GM23338 (cell line): ENCODE measurements around the gene FAP. TPM values are rescaled to one million over a fixed set of nuclear protein-coding genes. Genes with fewer than 3 reads are reported as not detected.

Source experiments
- ATAC-seq: fragments of 200-7000 bp; cut with Tn5 transposase; 3 replicates; pipeline ENCODE4 v1.9.1; 2020
- DNase-seq: peaks from one replicate; pipeline ENCODE4 v3.0.0-alpha.2; 2015; ENCODE audit warnings: low spot score
- H2AFZ ChIP-seq: fragments of 200-600 bp; sonication (generic); 2 replicates; pipeline ENCODE4 v1.8.0; 2016; ENCODE audit warnings: antibody characterized with exemption, mild to moderate bottlenecking, moderate library complexity
- H3F3A ChIP-seq: fragments of 200-600 bp; sonication (generic); replicated peaks from 2 replicates; pipeline ENCODE4 v1.8.0; 2017; ENCODE audit warnings: antibody characterized with exemption, mixed run types, low read depth
- H3K27ac ChIP-seq: fragments of 200-600 bp; sonication (generic); 2 replicates; pipeline ENCODE4 v1.6.1; 2016; ENCODE audit warnings: low read depth
- H3K27me3 ChIP-seq: fragments of 200-600 bp; sonication (generic); 2 replicates; pipeline ENCODE4 v1.8.0; 2016; ENCODE audit warnings: mild to moderate bottlenecking, mixed run types, moderate library complexity; ENCODE audit not compliant: insufficient read depth
- H3K36me3 ChIP-seq: fragments of 200-600 bp; sonication (generic); 2 replicates; pipeline ENCODE4 v1.8.0; 2016; ENCODE audit warnings: mild to moderate bottlenecking; ENCODE audit not compliant: insufficient read depth
- H3K4me1 ChIP-seq: fragments of 200-600 bp; sonication (generic); 2 replicates; pipeline ENCODE4 v1.8.0; 2016; ENCODE audit warnings: mild to moderate bottlenecking, moderate library complexity; ENCODE audit not compliant: insufficient read depth
- H3K4me2 ChIP-seq: fragments of 200-600 bp; sonication (generic); 2 replicates; pipeline ENCODE4 v1.7.1; 2017; ENCODE audit warnings: mixed run types
- H3K4me3 ChIP-seq: fragments of 200-600 bp; sonication (generic); 2 replicates; pipeline ENCODE4 v1.6.1; 2016; ENCODE audit warnings: mixed run types
- H3K79me2 ChIP-seq: fragments of 200-600 bp; sonication (generic); replicated peaks from 2 replicates; pipeline ENCODE4 v1.8.0; 2017; ENCODE audit warnings: mild to moderate bottlenecking; ENCODE audit not compliant: insufficient read depth
- H3K9me2 ChIP-seq: fragments of 200-600 bp; sonication (generic); 2 replicates; pipeline ENCODE4 v1.8.0; 2017; ENCODE audit not compliant: insufficient read depth
- H4K20me1 ChIP-seq: fragments of 200-600 bp; sonication (generic); replicated peaks from 2 replicates; pipeline ENCODE4 v1.8.0; 2017; ENCODE audit warnings: mild to moderate bottlenecking; ENCODE audit not compliant: insufficient read depth
- H3K27ac Mint-ChIP-seq: 2 replicates; pipeline ENCODE4 v1.8.0; 2020; ENCODE audit warnings: inconsistent platforms, mild to moderate bottlenecking, moderate library complexity, mixed read lengths
- H3K27me3 Mint-ChIP-seq: 3 replicates; pipeline ENCODE4 v1.8.0; 2022; ENCODE audit warnings: low read depth, mild to moderate bottlenecking, moderate library complexity, mixed read lengths, inconsistent platforms; ENCODE audit not compliant: insufficient read depth, poor library complexity
- H3K36me3 Mint-ChIP-seq: 3 replicates; pipeline ENCODE4 v1.8.0; 2021; ENCODE audit warnings: low read depth, mild to moderate bottlenecking, inconsistent platforms, moderate library complexity, mixed read lengths
- H3K4me1 Mint-ChIP-seq: 3 replicates; pipeline ENCODE4 v1.8.0; 2020; ENCODE audit warnings: mild to moderate bottlenecking, inconsistent platforms, mixed read lengths
- H3K4me3 Mint-ChIP-seq: 3 replicates; pipeline ENCODE4 v1.8.0; 2021; ENCODE audit warnings: moderate library complexity, mild to moderate bottlenecking, inconsistent platforms, mixed read lengths
- H3K9me3 Mint-ChIP-seq: 3 replicates; pipeline ENCODE4 v1.8.0; 2020; ENCODE audit warnings: moderate library complexity, mild to moderate bottlenecking, inconsistent platforms, mixed read lengths
- CREB1 ChIP-seq: fragments of 250-450 bp; sonication (Bioruptor Pico); IDR thresholded peaks from 2 replicates; pipeline ENCODE4 v1.5.0; 2020; ENCODE audit warnings: low read depth, mild to moderate bottlenecking, moderate library complexity
- EZH2 ChIP-seq: fragments of 200-600 bp; sonication (generic); IDR thresholded peaks from one replicate; pipeline ENCODE4 v1.8.0; 2017; ENCODE audit warnings: antibody characterized with exemption, mild to moderate bottlenecking, low read depth; ENCODE audit not compliant: unreplicated experiment
- JUNB ChIP-seq: IDR thresholded peaks from one replicate; pipeline ENCODE4 v1.6.1; 2016; ENCODE audit warnings: antibody characterized with exemption; ENCODE audit not compliant: unreplicated experiment
- NANOG ChIP-seq: IDR thresholded peaks from 2 replicates; pipeline ENCODE4 v1.6.1; 2016; ENCODE audit warnings: antibody characterized with exemption, borderline replicate concordance
- POLR2AphosphoS5 ChIP-seq: IDR thresholded peaks from 2 replicates; pipeline ENCODE4 v1.6.1; 2016; ENCODE audit warnings: antibody characterized with exemption, low read depth
- STAT1 ChIP-seq: IDR thresholded peaks from one replicate; pipeline ENCODE4 v1.6.1; 2016; ENCODE audit warnings: antibody characterized with exemption; ENCODE audit not compliant: unreplicated experiment
- ZNF114 ChIP-seq: fragments of 250-450 bp; sonication (Bioruptor Pico); IDR thresholded peaks from 2 replicates; pipeline ENCODE4 v1.5.0; 2020; ENCODE audit warnings: mild to moderate bottlenecking, moderate library complexity
- polyA plus RNA-seq: library from polyadenylated mRNA; unstranded; fragments of >200 nt; fragmentation: Nextera tagmentation; extraction: Ambion mirVana; gene quantifications from 2 replicates; pipeline ENCODE4 v1.2.1, GENCODE V29; 2016
- total RNA-seq: library from RNA; depleted of rRNA; stranded (reverse); fragments of >200 nt; shearing (Covaris generic); gene quantifications from 2 replicates; pipeline ENCODE4 v1.2.3, GENCODE V29; 2014
- TF ChIP-seq, protein P1 (sequence below): IDR thresholded peaks from 2 replicates; pipeline ENCODE4 v1.6.1; 2016; ENCODE audit warnings: antibody characterized with exemption
- TF ChIP-seq, protein P2 (sequence below), 2 experiments: fragments of 200-600 bp in 1 of 2; sonication (generic) in 1 of 2; conservative IDR thresholded peaks; 2 replicates each; pipeline versions ENCODE4 v1.5.1 to v1.6.1; 2016 to 2017; ENCODE audit warnings: antibody characterized with exemption in 2 of 2, low read depth in 2 of 2, mild to moderate bottlenecking in 2 of 2, moderate library complexity in 1 of 2
- TF ChIP-seq, protein P3 (sequence below): fragments of 250-450 bp; sonication (Bioruptor Pico); IDR thresholded peaks from 2 replicates; pipeline ENCODE4 v1.5.0; 2020; ENCODE audit warnings: mild to moderate bottlenecking, moderate library complexity

FAP gene
- total and polyA plus RNA-seq, 2 experiments from 2014 or later: not detected

- Histone ChIP-seq H3F3A (no peaks in the 10 kb centered on the region), H3K27ac (no peak overlapping the region), H3K4me3 (no peak overlapping the region), H2AFZ (no peak overlapping the region), H3K36me3 (no peaks in the 10 kb centered on the region), H3K9me2 (no peaks in the 10 kb centered on the region), H3K27me3 (no peaks in the 10 kb centered on the region), H3K4me2 (no peak overlapping the region), H4K20me1 (no peaks in the 10 kb centered on the region), H3K79me2 (no peaks in the 10 kb centered on the region), H3K4me1 (no peaks in the 10 kb centered on the region)
- TF ChIP-seq JUNB (no peak), STAT1 (no peak), CREB1 (no peak), EZH2 (no peak), ZNF114 (CRISPR knock-in tag) (no peak), POLR2AphosphoS5 (no peak), NANOG (no peak)
- TF ChIP-seq, protein P1, sequence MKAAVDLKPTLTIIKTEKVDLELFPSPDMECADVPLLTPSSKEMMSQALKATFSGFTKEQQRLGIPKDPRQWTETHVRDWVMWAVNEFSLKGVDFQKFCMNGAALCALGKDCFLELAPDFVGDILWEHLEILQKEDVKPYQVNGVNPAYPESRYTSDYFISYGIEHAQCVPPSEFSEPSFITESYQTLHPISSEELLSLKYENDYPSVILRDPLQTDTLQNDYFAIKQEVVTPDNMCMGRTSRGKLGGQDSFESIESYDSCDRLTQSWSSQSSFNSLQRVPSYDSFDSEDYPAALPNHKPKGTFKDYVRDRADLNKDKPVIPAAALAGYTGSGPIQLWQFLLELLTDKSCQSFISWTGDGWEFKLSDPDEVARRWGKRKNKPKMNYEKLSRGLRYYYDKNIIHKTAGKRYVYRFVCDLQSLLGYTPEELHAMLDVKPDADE: no peak
- TF ChIP-seq, protein P2, sequence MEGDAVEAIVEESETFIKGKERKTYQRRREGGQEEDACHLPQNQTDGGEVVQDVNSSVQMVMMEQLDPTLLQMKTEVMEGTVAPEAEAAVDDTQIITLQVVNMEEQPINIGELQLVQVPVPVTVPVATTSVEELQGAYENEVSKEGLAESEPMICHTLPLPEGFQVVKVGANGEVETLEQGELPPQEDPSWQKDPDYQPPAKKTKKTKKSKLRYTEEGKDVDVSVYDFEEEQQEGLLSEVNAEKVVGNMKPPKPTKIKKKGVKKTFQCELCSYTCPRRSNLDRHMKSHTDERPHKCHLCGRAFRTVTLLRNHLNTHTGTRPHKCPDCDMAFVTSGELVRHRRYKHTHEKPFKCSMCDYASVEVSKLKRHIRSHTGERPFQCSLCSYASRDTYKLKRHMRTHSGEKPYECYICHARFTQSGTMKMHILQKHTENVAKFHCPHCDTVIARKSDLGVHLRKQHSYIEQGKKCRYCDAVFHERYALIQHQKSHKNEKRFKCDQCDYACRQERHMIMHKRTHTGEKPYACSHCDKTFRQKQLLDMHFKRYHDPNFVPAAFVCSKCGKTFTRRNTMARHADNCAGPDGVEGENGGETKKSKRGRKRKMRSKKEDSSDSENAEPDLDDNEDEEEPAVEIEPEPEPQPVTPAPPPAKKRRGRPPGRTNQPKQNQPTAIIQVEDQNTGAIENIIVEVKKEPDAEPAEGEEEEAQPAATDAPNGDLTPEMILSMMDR (conservative IDR thresholded peaks at IDR 0.05; ENCODE audit: low read depth in 2 of 2): no peak
- TF ChIP-seq, protein P3, sequence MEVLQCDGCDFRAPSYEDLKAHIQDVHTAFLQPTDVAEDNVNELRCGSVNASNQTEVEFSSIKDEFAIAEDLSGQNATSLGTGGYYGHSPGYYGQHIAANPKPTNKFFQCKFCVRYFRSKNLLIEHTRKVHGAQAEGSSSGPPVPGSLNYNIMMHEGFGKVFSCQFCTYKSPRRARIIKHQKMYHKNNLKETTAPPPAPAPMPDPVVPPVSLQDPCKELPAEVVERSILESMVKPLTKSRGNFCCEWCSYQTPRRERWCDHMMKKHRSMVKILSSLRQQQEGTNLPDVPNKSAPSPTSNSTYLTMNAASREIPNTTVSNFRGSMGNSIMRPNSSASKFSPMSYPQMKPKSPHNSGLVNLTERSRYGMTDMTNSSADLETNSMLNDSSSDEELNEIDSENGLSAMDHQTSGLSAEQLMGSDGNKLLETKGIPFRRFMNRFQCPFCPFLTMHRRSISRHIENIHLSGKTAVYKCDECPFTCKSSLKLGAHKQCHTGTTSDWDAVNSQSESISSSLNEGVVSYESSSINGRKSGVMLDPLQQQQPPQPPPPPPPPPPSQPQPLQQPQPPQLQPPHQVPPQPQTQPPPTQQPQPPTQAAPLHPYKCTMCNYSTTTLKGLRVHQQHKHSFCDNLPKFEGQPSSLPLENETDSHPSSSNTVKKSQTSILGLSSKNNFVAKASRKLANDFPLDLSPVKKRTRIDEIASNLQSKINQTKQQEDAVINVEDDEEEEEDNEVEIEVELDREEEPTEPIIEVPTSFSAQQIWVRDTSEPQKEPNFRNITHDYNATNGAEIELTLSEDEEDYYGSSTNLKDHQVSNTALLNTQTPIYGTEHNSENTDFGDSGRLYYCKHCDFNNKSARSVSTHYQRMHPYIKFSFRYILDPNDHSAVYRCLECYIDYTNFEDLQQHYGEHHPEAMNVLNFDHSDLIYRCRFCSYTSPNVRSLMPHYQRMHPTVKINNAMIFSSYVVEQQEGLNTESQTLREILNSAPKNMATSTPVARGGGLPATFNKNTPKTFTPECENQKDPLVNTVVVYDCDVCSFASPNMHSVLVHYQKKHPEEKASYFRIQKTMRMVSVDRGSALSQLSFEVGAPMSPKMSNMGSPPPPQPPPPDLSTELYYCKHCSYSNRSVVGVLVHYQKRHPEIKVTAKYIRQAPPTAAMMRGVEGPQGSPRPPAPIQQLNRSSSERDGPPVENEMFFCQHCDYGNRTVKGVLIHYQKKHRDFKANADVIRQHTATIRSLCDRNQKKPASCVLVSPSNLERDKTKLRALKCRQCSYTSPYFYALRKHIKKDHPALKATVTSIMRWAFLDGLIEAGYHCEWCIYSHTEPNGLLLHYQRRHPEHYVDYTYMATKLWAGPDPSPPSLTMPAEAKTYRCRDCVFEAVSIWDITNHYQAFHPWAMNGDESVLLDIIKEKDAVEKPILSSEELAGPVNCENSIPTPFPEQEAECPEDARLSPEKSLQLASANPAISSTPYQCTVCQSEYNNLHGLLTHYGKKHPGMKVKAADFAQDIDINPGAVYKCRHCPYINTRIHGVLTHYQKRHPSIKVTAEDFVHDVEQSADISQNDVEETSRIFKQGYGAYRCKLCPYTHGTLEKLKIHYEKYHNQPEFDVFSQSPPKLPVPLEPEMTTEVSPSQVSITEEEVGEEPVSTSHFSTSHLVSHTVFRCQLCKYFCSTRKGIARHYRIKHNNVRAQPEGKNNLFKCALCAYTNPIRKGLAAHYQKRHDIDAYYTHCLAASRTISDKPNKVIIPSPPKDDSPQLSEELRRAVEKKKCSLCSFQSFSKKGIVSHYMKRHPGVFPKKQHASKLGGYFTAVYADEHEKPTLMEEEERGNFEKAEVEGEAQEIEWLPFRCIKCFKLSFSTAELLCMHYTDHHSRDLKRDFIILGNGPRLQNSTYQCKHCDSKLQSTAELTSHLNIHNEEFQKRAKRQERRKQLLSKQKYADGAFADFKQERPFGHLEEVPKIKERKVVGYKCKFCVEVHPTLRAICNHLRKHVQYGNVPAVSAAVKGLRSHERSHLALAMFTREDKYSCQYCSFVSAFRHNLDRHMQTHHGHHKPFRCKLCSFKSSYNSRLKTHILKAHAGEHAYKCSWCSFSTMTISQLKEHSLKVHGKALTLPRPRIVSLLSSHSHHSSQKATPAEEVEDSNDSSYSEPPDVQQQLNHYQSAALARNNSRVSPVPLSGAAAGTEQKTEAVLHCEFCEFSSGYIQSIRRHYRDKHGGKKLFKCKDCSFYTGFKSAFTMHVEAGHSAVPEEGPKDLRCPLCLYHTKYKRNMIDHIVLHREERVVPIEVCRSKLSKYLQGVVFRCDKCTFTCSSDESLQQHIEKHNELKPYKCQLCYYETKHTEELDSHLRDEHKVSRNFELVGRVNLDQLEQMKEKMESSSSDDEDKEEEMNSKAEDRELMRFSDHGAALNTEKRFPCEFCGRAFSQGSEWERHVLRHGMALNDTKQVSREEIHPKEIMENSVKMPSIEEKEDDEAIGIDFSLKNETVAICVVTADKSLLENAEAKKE (CRISPR knock-in tag): no peak
- ATAC-seq (no peak), DNase-seq (no peak)
- no peaks in the 10 kb centered on the region for H3K9me3 Mint-ChIP-seq
- no peaks in the 10 kb centered on the region for H3K27me3 Mint-ChIP-seq
- peaks cover 6% of the 10 kb centered on the region; the same call in 2 of the 3 replicates for H3K4me1 Mint-ChIP-seq
- no peak overlapping the region for H3K4me3 Mint-ChIP-seq
- H3K27ac Mint-ChIP-seq: no peak overlapping the region
- no peaks in the 10 kb centered on the region for H3K36me3 Mint-ChIP-seq
Measured at GRCh38 chr2:162244541-162245031, 1.3 kb upstream of the FAP start.
